CD4-positive, CD25-positive, alpha-beta regulatory T cell (primary cell): ENCODE results near the gene KCTD7. TPM values are rescaled to one million over a fixed set of nuclear protein-coding genes. Genes with fewer than 3 reads are reported as not detected.
"Not testable (repeated sequence)": the region's sequence is repeated elsewhere in the genome, so short reads cannot be mapped to it uniquely, and the experiment has no call there.

Experiments
- ATAC-seq, 2 donors: fragments of 150-1000 bp; cut with Tn5 transposase; one replicate each; pipeline ENCODE4 v1.10.0; 2021; ENCODE audit warnings: low read depth in 2 of 2, moderate number of reproducible peaks in 2 of 2, moderate library complexity in 1 of 2
- DNase-seq, 3 donors: peaks; one replicate each; pipeline versions ENCODE4 v3.0.0 to v3.0.0-alpha.2; 2012 to 2022; ENCODE audit warnings: mixed read lengths in 1 of 3
- H3K27ac ChIP-seq: one replicate; pipeline ENCODE4 v1.7.0; 2013; ENCODE audit warnings: mild to moderate bottlenecking, low read length; ENCODE audit not compliant: insufficient read depth, poor library complexity, severe bottlenecking
- H3K27me3 ChIP-seq: one replicate; pipeline ENCODE4 v1.7.0; 2013; ENCODE audit warnings: low read length; ENCODE audit not compliant: control insufficient read depth, insufficient read depth
- H3K36me3 ChIP-seq: one replicate; pipeline ENCODE4 v1.7.0; 2013; ENCODE audit warnings: mild to moderate bottlenecking, low read length, moderate library complexity; ENCODE audit not compliant: control insufficient read depth, insufficient read depth
- H3K4me1 ChIP-seq: 2 replicates; pipeline ENCODE4 v1.7.0; 2013; ENCODE audit warnings: mild to moderate bottlenecking, low read length; ENCODE audit not compliant: insufficient read depth, control insufficient read depth, poor library complexity, severe bottlenecking
- H3K4me3 ChIP-seq: one replicate; pipeline ENCODE4 v1.7.0; 2013; ENCODE audit warnings: low read depth, mild to moderate bottlenecking, low read length, moderate library complexity
- H3K9me3 ChIP-seq, 2 experiments: 1 replicate in 1 of 2; 2 replicates in 1 of 2; pipeline ENCODE4 v1.7.0; 2013; ENCODE audit warnings: low read length in 2 of 2, mild to moderate bottlenecking in 1 of 2, moderate library complexity in 1 of 2; ENCODE audit not compliant: control insufficient read depth in 2 of 2
- H3K27ac Mint-ChIP-seq, 3 donors: one replicate each; pipeline ENCODE4 v1.8.0; 2020 to 2022; ENCODE audit warnings: mild to moderate bottlenecking in 3 of 3, mixed read lengths in 3 of 3, moderate library complexity in 2 of 3
- H3K27me3 Mint-ChIP-seq: one replicate; pipeline ENCODE4 v1.8.0; 2022; ENCODE audit warnings: mild to moderate bottlenecking, mixed read lengths
- H3K36me3 Mint-ChIP-seq: one replicate; pipeline ENCODE4 v1.8.0; 2020; ENCODE audit warnings: mixed read lengths
- H3K4me1 Mint-ChIP-seq, 4 donors: one replicate each; pipeline ENCODE4 v1.8.0; 2020 to 2022; ENCODE audit warnings: mixed read lengths in 4 of 4, mild to moderate bottlenecking in 1 of 4
- H3K4me3 Mint-ChIP-seq, 4 donors: one replicate each; pipeline ENCODE4 v1.8.0; 2020 to 2022; ENCODE audit warnings: mild to moderate bottlenecking in 4 of 4, mixed read lengths in 4 of 4, moderate library complexity in 3 of 4
- H3K9me3 Mint-ChIP-seq, 7 donors: one replicate each; pipeline ENCODE4 v1.8.0; 2020 to 2022; ENCODE audit warnings: mixed read lengths in 7 of 7, mild to moderate bottlenecking in 3 of 7, moderate library complexity in 2 of 7
- polyA plus RNA-seq, 4 donors: library from polyadenylated mRNA; unstranded; fragments of 300-500 nt; fragmentation: Illumina TruSeq; gene quantifications; one replicate each; pipeline ENCODE4 v1.2.3, GENCODE V29; 2021
- total RNA-seq: library from RNA; stranded (reverse); gene quantifications from one replicate; pipeline ENCODE4 v1.2.3, GENCODE V29; 2022

The KCTD7 gene
- total and polyA plus RNA-seq, 5 donors from 2014 or later = 13.9 to 36.0 (median 17.5) TPM

DNA sequence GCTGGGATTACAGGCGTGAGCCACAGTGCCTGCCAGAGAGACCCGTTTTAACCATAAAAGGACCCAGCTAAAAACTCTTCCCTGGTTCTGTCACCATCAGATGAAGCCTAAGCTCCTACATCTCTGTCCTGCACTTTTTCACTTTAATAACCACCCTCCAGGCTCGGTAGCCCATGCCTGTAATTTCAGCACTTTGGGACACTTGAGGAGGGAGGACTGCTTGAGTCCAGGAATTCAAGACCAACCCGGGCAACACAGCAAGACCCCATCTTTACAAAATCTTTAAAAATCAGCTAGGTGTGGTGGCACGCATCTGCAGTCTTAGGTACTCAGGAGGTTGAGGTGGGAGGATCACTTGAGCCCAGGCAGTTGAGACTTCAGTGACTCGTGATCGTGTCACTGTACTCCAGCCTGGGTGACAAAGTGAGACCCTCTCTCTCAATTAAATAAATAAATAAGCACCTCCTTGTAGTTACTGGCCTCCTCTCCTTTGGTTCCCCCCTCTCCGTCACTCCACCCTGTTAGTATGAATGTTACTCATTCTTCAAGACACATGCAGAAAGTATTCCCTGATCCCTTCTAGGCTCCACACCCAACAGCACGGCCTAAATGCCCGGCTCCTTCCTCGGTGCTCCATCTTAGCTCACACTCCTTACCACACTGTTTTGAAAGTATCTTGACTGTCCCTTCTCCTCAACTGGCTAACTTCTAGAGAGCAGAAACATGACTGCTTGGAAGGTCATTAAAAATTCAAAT, 38.2 kb upstream of the KCTD7 start:
- not testable (repeated sequence) for H3K36me3 Mint-ChIP-seq, H3K9me3 ChIP-seq, H3K36me3 ChIP-seq, DNase-seq, H3K27me3 ChIP-seq, H3K9me3 Mint-ChIP-seq, H3K27me3 Mint-ChIP-seq, ATAC-seq
- Mint-ChIP-seq H3K4me1 (peaks cover 17 to 71% (median 51%) of the 10 kb centered on the region in 4 donors), H3K4me3 (peak overlapping the region; percentile 95 to 98 (median 98)), H3K27ac (peak overlapping the region; percentile 63 to 98 (median 90))
- Histone ChIP-seq H3K4me1 (peaks cover 29% of the 10 kb centered on the region), H3K4me3 (peak overlapping the region; percentile 63), H3K27ac (peak overlapping the region; percentile 23)

DNA sequence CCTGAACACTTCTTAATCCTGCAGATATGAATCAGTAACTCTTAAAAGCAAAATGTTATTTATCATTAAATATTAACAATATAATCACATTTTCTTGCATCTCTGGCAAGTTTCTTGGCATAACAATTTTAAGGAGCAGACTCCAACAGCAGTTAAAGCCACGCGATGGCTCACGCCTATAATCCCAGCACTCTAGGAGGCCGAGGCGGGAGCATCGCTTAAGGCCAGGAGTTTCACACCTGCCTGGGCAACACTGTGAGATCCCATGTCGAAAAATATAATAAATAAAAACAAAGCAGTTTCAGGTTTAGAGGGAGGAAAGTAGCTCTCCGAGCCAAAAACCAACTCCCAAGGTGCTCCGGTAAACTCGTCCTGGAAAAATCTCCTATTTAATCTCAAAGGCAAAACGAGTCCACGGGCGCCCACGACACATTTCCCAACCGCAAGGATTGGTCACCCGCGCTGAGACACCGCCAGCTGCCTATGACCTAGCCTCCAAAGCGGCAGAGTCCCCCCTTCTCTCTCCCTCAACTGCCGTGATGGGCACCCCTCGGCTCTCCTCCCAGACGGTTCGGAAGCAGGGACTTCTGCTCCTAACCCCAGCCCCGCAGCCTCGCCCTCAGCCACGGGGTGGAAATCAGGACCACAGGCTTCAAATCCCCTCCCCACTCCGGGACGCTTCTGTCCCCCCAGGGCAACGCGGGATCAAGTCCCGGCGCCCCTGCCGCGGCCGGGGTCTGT, 37.5 kb upstream of the KCTD7 start:
- Mint-ChIP-seq H3K4me3 (peak overlapping the region; percentile 95 to 98 (median 98)), H3K27ac (peak overlapping the region; percentile 9 to 99 (median 98)), H3K4me1 (peaks cover 10 to 64% (median 47%) of the 10 kb centered on the region in 4 donors)
- not testable (repeated sequence) for H3K36me3 Mint-ChIP-seq, H3K9me3 ChIP-seq, DNase-seq, H3K27me3 ChIP-seq, ATAC-seq, H3K9me3 Mint-ChIP-seq, H3K36me3 ChIP-seq, H3K27me3 Mint-ChIP-seq
- peak overlapping the region; percentile 83 for H3K27ac ChIP-seq
- H3K4me3 ChIP-seq = peak overlapping the region; percentile 63
- H3K4me1 ChIP-seq = peaks cover 29% of the 10 kb centered on the region

DNA sequence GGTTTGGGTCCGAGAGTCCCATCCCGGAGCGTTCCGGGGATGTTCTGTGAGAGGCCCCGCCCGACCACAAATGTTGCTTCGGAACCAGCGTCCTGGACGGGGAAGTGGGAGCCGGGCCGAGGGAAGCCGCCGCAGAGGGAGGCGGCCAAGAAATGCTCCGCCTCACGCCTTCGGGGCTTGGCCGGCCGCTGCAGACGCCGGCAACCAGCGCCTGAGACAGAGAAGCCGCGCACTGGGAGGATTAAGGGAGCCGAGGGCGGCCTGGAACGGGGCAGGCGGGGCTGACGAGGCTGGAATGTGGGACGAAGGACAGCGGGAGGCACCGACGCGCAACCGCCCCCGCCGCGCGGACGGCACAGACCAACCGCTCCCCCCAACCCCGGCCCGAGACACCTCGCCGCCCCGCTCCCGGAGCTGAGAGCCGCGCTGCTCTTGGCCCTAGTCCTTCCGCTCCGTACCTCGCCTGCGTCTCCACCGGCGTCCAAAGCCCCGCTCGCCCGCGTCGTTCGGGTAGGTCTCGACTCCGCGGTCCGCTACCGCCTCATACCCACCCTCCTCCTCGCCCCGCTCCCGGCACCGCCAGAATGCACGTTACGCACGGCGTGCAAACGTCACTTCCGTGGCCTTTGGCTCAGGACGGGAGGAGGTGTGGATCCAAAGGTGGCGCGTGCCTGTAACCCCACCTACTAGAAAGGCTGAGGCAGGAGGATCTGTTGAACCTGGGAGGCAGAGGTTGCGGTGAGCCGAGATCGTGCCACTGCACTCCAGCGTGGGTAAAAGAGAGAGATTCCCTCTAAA, 36.7 kb upstream of the KCTD7 start:
- Mint-ChIP-seq H3K27ac (peak overlapping the region; percentile 89 to 99 (median 98)), H3K4me3 (peak overlapping the region; percentile 95 to 98 (median 98)), H3K4me1 (peaks cover 9 to 57% (median 41%) of the 10 kb centered on the region in 4 donors), H3K9me3 (no peaks in the 10 kb centered on the region), H3K36me3 (peaks cover 3% of the 10 kb centered on the region), H3K27me3 (no peaks in the 10 kb centered on the region)
- Histone ChIP-seq H3K27me3 (no peaks in the 10 kb centered on the region), H3K4me3 (peak overlapping the region; percentile 65), H3K4me1 (peaks cover 29% of the 10 kb centered on the region), H3K27ac (peak overlapping the region; percentile 83), H3K9me3 (no peaks in the 10 kb centered on the region), H3K36me3 (no peaks in the 10 kb centered on the region)
- ATAC-seq = peak; percentile 99
- peak; percentile 85 to 95 (median 88) for DNase-seq

DNA sequence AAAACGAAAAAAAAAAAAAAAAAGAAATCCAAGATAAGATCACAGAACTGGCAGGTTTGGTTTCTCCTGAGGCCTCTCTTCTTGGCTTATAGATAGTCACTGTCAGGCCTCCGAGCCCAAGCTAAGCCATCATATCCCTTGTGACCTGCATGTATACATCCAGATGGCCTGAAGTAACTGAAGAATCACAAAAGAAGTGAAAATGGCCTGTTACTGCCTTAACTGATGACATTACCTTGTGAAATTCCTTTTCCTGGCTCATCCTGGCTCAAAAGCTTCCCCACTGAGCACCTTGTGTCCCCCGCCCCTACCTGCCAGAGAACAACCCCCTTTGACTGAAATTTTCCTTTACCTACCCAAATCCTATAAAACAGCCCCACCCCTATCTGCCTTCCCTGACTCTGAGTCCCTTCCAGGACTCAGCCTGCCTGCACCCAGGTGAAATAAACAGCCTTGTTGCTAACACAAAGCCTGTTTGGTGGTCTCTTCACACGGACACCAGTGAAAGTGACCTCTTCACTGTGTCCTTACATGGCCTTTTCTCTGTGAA, 36.0 kb upstream of the KCTD7 start:
- DNase-seq, H3K36me3 ChIP-seq, H3K27me3 ChIP-seq, H3K27me3 Mint-ChIP-seq, H3K9me3 Mint-ChIP-seq, H3K9me3 ChIP-seq, H3K36me3 Mint-ChIP-seq: not testable (repeated sequence)
- Mint-ChIP-seq H3K4me1 (peaks cover 9 to 51% (median 37%) of the 10 kb centered on the region in 4 donors), H3K27ac (peak overlapping the region; percentile 89 to 99 (median 98)), H3K4me3 (peak overlapping the region; percentile 95 to 98 (median 98))
- Histone ChIP-seq H3K4me1 (peaks cover 29% of the 10 kb centered on the region), H3K27ac (peak overlapping the region; percentile 83), H3K4me3 (peak overlapping the region; percentile 65)
- ATAC-seq = peak; percentile 5 to 6

DNA sequence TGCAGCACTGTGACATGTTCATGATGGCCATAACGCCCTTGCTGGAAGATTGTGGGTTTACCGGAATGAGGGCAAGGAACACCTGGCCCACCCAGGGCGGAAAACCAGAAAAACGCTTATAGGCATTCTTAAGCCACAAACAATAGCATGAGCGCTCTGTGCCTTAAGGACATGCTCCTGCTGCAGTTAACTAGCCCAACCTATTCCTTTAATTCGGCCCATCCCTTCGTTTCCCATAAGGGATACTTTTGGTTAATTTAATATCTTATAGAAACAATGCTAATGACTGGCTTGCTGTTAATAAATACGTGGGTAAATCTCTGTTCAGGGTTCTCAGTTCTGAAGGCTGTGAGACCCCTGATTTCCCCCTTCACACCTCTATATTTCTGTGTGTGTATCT, 34.6 kb upstream of the KCTD7 start:
- H3K4me3 Mint-ChIP-seq = peak overlapping the region in 3 of 4 donors; percentile 50 to 81 (median 68)

DNA sequence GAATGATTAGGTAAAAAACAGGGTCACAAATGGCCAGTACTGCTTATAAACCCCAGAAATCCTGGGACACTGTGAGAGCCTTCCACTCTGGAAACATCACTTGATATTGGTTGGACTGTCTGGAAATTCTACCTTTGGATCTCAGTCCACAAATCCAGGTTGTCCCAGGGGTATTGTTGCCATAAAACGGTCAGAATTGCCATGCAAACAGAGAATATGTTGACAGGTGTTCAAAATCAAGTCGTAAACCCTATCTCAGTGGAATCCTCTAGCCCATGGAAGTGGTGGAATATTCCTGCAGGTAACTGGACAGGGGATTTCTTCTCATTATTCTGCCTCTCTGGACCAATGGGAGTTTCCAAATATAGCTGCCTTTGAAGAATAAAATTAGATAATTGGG, 31.2 kb upstream of the KCTD7 start:
- Mint-ChIP-seq H3K4me3 (no peak overlapping the region), H3K4me1 (peaks cover 6 to 12% (median 8%) of the 10 kb centered on the region in 4 donors), H3K27ac (no peak overlapping the region), H3K36me3 (no peaks in the 10 kb centered on the region), H3K27me3 (no peaks in the 10 kb centered on the region), H3K9me3 (peaks cover 0 to 2% (median 0%) of the 10 kb centered on the region in 7 donors)
- Histone ChIP-seq H3K4me3 (no peak overlapping the region), H3K36me3 (no peaks in the 10 kb centered on the region), H3K27me3 (no peaks in the 10 kb centered on the region), H3K4me1 (peaks cover 5% of the 10 kb centered on the region), H3K27ac (no peak overlapping the region), H3K9me3 (no peaks in the 10 kb centered on the region)
- DNase-seq (no peak), ATAC-seq (no peak)

More for the DNA sequence above, 34.6 kb upstream of the KCTD7 start:
- H3K27ac ChIP-seq, H3K27me3 Mint-ChIP-seq, H3K36me3 ChIP-seq, H3K9me3 ChIP-seq, ATAC-seq, H3K27me3 ChIP-seq, H3K36me3 Mint-ChIP-seq, DNase-seq, H3K4me3 ChIP-seq, H3K9me3 Mint-ChIP-seq: not testable (repeated sequence)
- Mint-ChIP-seq H3K27ac (peak overlapping the region in 2 of 3 donors; percentile 74 to 98), H3K4me1 (peaks cover 9 to 38% (median 29%) of the 10 kb centered on the region in 4 donors)
- H3K4me1 ChIP-seq = peaks cover 29% of the 10 kb centered on the region

DNA sequence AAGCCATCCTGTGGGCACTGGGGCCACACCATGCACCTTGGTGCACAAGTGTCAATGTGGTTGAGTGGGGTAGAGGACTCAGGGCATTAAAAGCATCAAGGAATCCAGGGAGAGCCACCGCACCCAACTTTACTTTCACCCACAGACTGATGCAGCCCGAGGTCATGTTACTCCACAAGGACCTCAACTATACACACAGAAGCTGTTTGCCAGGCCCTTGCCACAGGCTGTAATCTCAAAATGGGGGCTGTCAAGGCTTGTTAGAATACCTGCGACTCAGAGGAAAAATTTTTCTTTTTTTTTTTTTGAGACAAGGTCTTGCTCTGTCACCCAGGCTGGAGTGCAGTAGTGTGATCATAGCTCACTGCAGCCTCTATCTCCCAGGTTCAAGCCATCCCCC, 26.5 kb upstream of the KCTD7 start:
- Mint-ChIP-seq H3K9me3 (peaks cover 0 to under 1% (median 0%) of the 10 kb centered on the region in 7 donors), H3K27ac (no peak overlapping the region), H3K36me3 (no peaks in the 10 kb centered on the region), H3K4me1 (no peaks in the 10 kb centered on the region), H3K4me3 (no peak overlapping the region), H3K27me3 (no peaks in the 10 kb centered on the region)
- no peaks in the 10 kb centered on the region for H3K9me3 ChIP-seq
- no peak for DNase-seq
- H3K27ac ChIP-seq = no peak overlapping the region
- ATAC-seq = no peak
- H3K4me1 ChIP-seq = no peaks in the 10 kb centered on the region
- no peaks in the 10 kb centered on the region for H3K36me3 ChIP-seq
- no peak overlapping the region for H3K4me3 ChIP-seq
- no peaks in the 10 kb centered on the region for H3K27me3 ChIP-seq
